ENCODE results near the gene PPP2R3A.

GRCh38 chr3:136050250-136050649 lies 84.7 kb downstream of the PPP2R3A start:
- TF ChIP-seq CTCF (IDR thresholded peaks at IDR 0.05; ENCODE audit: extremely low read depth in 1 of 2, insufficient read depth in 1 of 2, low read depth in 1 of 2, low read length in 2 of 2) (no peak), EZH2 (IDR thresholded peaks at IDR 0.05; ENCODE audit: borderline replicate concordance, low read depth, low read length, severe bottlenecking) (no peak), GATA2 (IDR thresholded peaks at IDR 0.05; ENCODE audit: insufficient read depth, insufficient read length, low read depth, low read length) (no peak), POLR2AphosphoS5 (IDR thresholded peaks at IDR 0.05; ENCODE audit: insufficient read depth, low read depth, low read length) (no peak), MAX (IDR thresholded peaks at IDR 0.05; ENCODE audit: insufficient read depth, insufficient read length) (no peak), POLR2A (IDR thresholded peaks at IDR 0.05; ENCODE audit: low read depth, low read length) (no peak), FOS (IDR thresholded peaks at IDR 0.05; ENCODE audit: borderline replicate concordance, insufficient read depth, low read length) (no peak)

Data from endothelial cell of umbilical vein (primary cell).